ENCODE data around the gene PRRT1.

Gene PRRT1

DNA sequence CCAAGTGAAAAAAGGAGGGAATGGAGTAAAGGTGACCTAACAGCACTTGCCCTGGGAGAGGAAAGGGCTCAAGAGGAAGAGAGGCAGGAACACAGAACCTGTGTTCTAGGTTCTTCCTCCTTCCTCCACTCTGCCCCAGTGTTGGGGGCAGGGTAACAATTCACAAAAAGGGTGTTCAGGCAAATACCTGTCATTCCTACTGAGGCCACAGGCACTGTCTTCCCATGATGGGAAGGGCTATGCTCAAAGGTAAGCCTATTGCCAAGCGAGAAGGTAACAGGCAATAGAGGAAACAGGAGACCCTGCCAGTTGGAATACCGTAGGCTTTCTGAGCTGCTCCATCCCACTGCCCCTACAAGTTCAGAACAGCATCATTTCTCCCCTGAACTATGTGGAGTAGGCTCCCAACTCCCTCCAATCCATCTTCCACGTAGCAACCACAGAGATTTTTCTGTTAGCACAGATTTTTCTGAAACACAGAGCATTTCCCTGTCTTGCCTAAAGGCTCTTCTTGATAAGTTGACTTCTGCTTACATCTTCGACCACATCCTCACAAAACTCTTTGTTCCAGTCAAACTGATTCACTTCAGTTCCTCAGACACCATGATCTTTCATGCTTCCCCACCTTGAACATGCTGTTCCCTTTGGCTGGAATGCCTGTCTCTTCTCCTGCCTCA lies 21.4 kb upstream of the PRRT1 start:
- no peak for DNase-seq

- no peak for DNase-seq
Observed at GRCh38 chr6:32171234-32171633, 19.5 kb upstream of the PRRT1 start.

GRCh38 chr6:32170294-32170693 lies 18.6 kb upstream of the PRRT1 start:
- DNase-seq, result no peak

GRCh38 chr6:32168807-32169591 lies 17.3 kb upstream of the PRRT1 start:
- no peak for DNase-seq

DNA sequence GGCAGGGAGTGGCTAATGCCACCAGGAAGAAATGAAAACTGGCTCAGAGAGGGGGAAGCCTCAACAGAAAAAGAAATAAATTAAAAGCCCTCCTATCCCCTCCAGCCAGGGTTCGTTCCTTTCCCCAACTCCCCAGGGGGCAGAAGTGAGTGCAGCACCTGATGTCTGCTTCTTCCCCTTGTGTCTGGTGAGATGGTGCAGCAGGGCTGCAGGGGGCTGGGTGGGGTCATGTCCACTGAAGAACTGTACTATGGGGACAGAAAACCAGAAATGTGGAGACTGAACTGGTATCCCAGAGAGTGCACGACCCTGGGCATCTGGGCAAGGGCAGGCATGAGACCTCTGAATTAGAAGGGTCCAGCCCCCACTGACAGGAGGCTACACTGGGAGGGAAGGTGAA lies 16.6 kb upstream of the PRRT1 start:
- no peak for DNase-seq

- DNase-seq, result no peak
Observed at GRCh38 chr6:32167761-32168262, 16.1 kb upstream of the PRRT1 start.

DNA sequence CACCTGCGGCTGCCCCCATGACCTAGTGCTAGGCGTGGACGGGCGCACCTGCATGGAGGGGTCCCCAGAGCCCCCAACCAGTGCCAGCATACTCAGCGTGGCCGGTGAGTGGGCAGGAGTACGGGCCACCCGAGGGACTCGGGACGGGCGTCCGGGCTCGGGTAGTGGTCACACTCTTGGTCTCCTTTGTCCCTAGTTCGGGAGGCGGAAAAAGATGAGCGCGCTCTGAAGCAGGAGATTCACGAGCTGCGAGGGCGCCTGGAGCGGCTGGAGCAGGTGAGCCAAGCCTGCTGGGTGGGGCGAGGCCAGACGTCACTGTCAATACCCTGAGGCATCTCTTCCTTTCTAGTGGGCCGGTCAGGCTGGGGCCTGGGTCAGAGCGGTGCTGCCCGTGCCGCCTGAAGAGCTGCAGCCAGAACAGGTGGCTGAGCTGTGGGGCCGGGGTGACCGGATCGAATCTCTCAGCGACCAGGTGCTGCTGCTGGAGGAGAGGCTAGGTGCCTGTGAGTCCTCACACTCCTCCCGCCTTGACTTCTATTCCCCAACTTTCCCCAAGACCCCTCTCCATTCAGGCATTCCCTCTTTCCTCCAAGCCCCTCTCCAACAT lies 15.5 kb upstream of the PRRT1 start:
- no peak for DNase-seq

- DNase-seq, result no peak
Observed at GRCh38 chr6:32166411-32167061, 14.8 kb upstream of the PRRT1 start.

DNA sequence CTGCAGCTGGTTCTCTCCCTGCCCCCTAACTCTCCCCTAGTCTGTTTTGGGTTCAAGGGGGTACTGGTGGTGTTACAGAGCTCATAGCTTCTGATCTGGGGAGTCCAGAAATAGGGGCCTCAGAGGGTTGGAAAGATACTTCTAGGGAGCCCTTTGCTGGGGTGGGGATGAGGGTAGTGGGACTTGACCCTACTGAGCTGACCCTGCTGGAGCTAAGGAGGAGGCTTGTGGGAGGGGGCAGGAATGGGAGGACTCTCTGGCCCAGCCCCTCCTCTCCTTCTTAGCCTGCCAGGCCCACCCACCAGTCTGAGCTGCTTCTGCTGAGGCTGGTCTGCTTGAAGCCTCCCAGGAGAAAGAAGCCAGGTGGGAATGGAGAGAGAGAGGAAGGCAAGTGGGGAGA lies 12.6 kb upstream of the PRRT1 start, which contains the start of gene EGFL8:
TSS of gene EGFL8 (plus strand) at position 301 of the 400 bp plus-strand sequence. CDS start 1,571 bp downstream, outside the sequence.
- no peak for DNase-seq

DNA sequence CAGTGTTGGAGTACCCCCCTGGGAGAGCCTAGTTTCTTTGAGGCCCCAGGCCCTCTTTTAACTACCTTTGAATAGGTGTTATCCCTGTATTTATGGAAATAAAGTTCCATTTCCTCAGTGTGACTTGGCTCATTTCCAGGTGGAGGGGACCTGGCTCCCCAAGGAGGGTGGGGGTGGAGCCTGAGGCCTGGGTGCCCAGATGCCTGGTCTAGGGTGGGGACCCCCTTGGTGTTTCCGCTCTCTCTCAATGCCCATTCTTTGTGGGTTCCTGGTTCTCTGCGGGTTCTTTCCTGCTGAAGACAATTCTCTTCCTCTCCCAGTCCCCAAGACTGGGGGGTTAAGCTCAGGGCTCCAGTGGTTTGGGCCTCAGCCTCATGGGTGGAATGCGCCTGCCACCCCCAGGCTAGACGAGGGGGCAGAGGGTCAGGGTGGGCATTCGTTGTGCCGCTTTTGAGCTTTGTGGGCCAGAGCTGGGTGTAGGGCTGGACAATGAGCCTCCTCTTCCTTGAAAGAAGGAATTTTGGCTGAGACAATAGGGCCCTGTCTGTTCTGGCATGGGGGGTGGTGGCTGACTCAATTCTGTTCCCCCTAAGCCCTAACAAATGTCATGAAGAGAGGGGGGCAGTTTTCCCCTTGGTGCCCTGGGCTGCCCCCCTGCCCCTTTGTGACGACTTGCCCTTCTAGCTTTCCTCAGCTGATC lies 12.0 kb upstream of the PRRT1 start:
- no peak for DNase-seq

GRCh38 chr6:32158052-32158451 lies 6.3 kb upstream of the PRRT1 start:
- DNase-seq, result no peak

DNA sequence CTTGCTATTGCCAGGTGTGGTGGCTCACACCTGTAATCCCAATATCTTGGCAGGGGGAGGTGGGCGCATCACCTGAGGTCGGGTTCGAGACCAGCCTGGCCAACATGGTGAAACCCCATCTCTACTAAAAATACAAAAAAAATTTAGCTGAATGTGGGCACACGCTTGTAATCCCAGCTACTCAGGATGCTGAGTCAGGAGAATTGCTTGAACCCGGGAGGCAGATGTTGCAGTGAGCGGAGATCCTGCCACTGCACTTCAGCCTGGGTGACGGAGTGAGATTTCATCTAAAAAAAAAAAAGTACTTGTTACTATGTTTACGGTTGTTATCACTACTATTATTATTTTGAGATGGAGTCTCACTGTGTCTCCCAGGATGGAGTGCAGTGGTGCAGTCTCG lies 5.2 kb upstream of the PRRT1 start:
- no peak for DNase-seq

DNA sequence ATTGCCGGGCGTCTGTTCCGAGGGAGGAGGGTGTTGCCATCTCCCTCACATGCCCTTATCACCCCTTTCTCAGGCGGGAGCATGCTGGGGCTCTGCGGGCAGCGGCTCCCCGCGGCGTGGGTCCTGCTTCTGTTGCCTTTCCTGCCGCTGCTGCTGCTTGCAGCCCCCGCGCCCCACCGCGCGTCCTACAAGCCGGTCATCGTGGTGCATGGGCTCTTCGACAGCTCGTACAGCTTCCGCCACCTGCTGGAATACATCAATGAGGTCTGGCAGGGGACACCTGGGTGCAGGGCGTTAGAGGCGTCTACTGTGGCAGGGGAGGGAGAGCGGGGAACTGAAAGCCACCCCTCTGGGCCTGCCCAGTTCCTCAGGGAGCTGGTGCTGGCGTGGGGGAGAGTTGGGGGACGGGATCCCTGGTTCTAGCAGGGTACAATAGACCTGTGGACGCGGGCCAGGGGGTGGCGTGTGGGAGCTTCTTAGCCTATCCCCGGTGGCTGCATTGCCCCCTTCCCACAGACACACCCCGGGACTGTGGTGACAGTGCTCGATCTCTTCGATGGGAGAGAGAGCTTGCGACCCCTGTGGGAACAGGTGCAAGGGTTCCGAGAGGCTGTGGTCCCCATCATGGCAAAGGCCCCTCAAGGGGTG lies 2.9 kb upstream of the PRRT1 start:
- DNase-seq, result peak; percentile 41 to 42

DNA sequence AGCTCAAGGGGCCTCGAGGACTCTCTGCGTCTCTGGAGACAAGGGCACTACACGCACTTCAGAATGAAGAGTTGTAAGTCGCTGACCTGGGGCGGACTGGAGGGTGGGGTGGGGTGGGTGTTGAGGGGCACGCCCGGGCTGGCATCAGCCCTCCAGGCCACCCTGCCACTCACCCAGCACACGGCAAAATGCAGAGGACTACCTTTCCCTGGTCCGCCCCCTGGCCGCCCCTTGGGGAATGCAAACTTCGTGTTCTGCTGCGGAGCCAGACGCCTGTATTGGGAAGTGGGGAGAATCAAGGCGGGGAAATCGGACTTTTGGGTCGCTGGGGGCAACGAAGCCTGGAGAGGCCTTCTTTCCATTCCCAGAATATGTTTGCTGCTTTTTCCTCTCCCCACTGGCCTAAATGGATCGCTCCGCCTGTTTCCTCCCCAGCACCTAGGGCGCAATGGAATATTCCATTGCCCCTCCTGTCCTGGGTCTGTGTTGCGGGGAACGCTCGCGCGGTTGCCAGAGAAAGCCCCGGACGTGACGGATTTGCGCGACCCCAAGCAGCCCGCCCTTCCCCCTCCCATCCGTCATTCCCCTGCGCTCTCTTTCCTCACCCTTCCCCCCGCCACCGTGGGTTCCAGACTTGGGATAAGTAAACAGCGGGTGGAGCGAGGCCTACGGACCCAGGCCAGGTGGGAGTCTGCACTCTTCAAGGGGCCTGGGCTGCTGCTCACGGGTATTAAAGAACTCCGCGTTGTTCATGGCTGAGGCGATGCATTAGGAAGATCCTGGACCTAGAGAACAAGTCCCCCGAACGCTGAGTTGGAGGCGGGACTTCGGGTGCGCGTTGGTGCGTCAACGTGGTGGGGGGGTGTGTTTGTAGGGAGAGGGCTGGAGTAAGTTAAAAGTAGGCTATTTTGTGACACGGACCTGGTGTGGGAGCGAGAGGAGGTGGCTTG lies 2.1 kb upstream of the PRRT1 start, which contains the start of gene PPT2:
TSS of gene PPT2 (plus strand) at position 578 of the 950 bp plus-strand sequence. CDS start 454 bp downstream, outside the sequence.
- peak; percentile 58 to 60 for DNase-seq

- no peak for DNase-seq
Observed at GRCh38 chr6:32152769-32153563, 1.2 kb upstream of the PRRT1 start.

GRCh38 chr6:32151181-32151862 lies 417 bp downstream of the PRRT1 start:
- no peak for DNase-seq

GRCh38 chr6:32149932-32150870 lies 1.5 kb downstream of the PRRT1 start:
- DNase-seq, result no peak

Measured in stimulated activated CD4-positive, alpha-beta T cell treated with anti-CD3 and anti-CD28 coated beads, Interleukin-2, amount 100 ng/mL, for 48 hours (primary cell).